ENCODE measurements around the gene SDC1. TPM values are rescaled to one million over a fixed set of nuclear protein-coding genes. Genes with fewer than 3 reads are reported as not detected.

Gene SDC1
- total RNA-seq, 4 donors from 2014 or later, result 103 to 192 (median 127) TPM

DNA sequence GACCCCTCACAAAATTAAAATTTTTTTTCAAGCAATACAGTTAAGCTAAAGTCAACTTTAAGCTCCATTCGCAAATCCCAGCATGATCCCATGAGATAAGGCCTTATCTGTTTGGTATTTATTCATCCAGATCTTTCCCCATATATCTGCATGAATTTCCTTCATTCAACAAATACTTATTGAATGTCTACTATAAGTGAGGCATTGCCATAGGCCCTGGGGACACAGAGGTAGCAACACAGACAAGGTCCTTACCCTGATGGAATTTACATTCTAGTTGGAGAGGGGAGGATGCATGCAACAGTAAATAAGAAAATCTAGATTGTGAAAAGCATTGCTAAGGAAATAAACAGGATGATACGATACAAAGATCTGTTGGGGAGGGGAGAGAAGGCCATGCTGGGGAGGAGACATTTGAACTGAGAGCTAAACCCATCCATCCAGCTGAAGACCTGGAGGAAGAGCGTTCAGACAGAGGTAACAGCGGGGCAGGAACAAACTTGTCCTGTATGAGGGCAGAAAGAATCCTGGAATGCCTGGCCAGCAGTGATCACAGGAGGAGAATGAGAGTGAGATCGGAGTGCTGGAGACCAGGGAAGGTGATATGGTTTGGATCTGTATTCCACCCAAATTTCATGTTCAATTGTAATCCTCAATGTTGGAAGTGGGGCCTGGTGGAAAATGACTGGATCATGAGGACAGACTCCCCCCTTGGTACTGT lies 71.6 kb downstream of the SDC1 start:
- 82 to 85% methylated on average over 5 of the region's 5 CpGs for WGBS, 2 donors (ENCODE audit: low coverage in 1 of 2)
- DNase-seq, result no peak
- Histone ChIP-seq H3K4me3 (no peak overlapping the region), H3K27me3 (no peaks in the 10 kb centered on the region), H3K9me3 (no peaks in the 10 kb centered on the region), H3K36me3 (no peaks in the 10 kb centered on the region), H3K4me1 (peaks cover 0 to 16% (median 6%) of the 10 kb centered on the region in 4 donors), H3K27ac (no peak overlapping the region)
- TF ChIP-seq POLR2AphosphoS5 (IDR thresholded peaks at IDR 0.05) (no peak), EP300 (IDR thresholded peaks at IDR 0.05; ENCODE audit: low read depth) (no peak), POLR2A (IDR thresholded peaks at IDR 0.05) (no peak)
- TF ChIP-seq, protein P1, sequence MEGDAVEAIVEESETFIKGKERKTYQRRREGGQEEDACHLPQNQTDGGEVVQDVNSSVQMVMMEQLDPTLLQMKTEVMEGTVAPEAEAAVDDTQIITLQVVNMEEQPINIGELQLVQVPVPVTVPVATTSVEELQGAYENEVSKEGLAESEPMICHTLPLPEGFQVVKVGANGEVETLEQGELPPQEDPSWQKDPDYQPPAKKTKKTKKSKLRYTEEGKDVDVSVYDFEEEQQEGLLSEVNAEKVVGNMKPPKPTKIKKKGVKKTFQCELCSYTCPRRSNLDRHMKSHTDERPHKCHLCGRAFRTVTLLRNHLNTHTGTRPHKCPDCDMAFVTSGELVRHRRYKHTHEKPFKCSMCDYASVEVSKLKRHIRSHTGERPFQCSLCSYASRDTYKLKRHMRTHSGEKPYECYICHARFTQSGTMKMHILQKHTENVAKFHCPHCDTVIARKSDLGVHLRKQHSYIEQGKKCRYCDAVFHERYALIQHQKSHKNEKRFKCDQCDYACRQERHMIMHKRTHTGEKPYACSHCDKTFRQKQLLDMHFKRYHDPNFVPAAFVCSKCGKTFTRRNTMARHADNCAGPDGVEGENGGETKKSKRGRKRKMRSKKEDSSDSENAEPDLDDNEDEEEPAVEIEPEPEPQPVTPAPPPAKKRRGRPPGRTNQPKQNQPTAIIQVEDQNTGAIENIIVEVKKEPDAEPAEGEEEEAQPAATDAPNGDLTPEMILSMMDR (IDR thresholded peaks at IDR 0.05), result no peak
- intact Hi-C loops (cut with DNase I; ENCODE audit: low total_unique reads) (no loop called here), in situ Hi-C loops (cut with MboI; ENCODE audit: low pct_ligation_motif_present in 1 of 4, low pct_unique_long_range_greater_than_20kb in 1 of 4, low sequenced_read_pairs in 3 of 4) (no loop called here)

- no peaks in the 10 kb centered on the region for H3K9me3 ChIP-seq
- H3K27me3 ChIP-seq, result no peaks in the 10 kb centered on the region
- in situ Hi-C loops (cut with MboI; ENCODE audit: low pct_ligation_motif_present in 1 of 4, low pct_unique_long_range_greater_than_20kb in 1 of 4, low sequenced_read_pairs in 3 of 4) (no loop called here), intact Hi-C loops (cut with DNase I; ENCODE audit: low total_unique reads) (no loop called here)
- H3K36me3 ChIP-seq, result no peaks in the 10 kb centered on the region
- H3K4me3 ChIP-seq, result no peak overlapping the region
- 60 to 72% methylated on average over 5 to 7 of the region's 7 CpGs for WGBS, 2 donors (ENCODE audit: low coverage in 1 of 2)
- DNase-seq, result peak; percentile 31
- peak overlapping the region in 1 of 4 donors; percentile 41 for H3K27ac ChIP-seq
- TF ChIP-seq POLR2AphosphoS5 (IDR thresholded peaks at IDR 0.05) (no peak), EP300 (IDR thresholded peaks at IDR 0.05; ENCODE audit: low read depth) (no peak), POLR2A (IDR thresholded peaks at IDR 0.05) (no peak)
- TF ChIP-seq, protein P1 (IDR thresholded peaks at IDR 0.05), result no peak
- peaks cover 0 to 5% (median under 1%) of the 10 kb centered on the region in 4 donors for H3K4me1 ChIP-seq
Measured at GRCh38 chr2:20150806-20151571, 73.9 kb downstream of the SDC1 start.

Small RNA genes within 50 kb of the gene (small RNA-seq; reads per million reads assigned to genes)
- gene RN7SL140P (0 reads per million in 4 donors), gene RNU6-961P (0 reads per million in 4 donors), gene RNU7-113P (0 reads per million in 4 donors)

Other genes starting within 250 kb of the SDC1 start
- gene WDR35, start 235.0 kb downstream of the SDC1 start, total RNA-seq, result 1 to 10 TPM in 3 of 4 donors, under 1 TPM in 1; 0.37 to 4.8 (median 2.0) TPM
- gene MATN3, start 212.5 kb downstream of the SDC1 start, total RNA-seq, result under 1 TPM in 2 of 4 donors, not detected in 2; 0.16 to 0.27 TPM
- 100 to 1,000 TPM in 2 of 4 donors, 10 to 100 TPM in 2; 19.3 to 122 (median 75.3) TPM for gene LAPTM4A, start 173.5 kb downstream of the SDC1 start, total RNA-seq
- 10 to 100 TPM; 62.5 to 92.7 (median 70.5) TPM for gene PUM2, start 125.7 kb upstream of the SDC1 start, total RNA-seq
- gene RHOB, start 221.9 kb upstream of the SDC1 start, total RNA-seq, result 100 to 1,000 TPM; 360 to 732 (median 532) TPM